NCI-H1105 (cell line): ENCODE measurements around the gene TTYH3.

Source experiments
- DNase-seq: peaks from one replicate; lab custom pipeline; 2025; lab: John Stamatoyannopoulos, UW

The TTYH3 gene

GRCh38 chr7:2708547-2709310 is 76.9 kb downstream of the TTYH3 start:
- no peak for DNase-seq

DNA sequence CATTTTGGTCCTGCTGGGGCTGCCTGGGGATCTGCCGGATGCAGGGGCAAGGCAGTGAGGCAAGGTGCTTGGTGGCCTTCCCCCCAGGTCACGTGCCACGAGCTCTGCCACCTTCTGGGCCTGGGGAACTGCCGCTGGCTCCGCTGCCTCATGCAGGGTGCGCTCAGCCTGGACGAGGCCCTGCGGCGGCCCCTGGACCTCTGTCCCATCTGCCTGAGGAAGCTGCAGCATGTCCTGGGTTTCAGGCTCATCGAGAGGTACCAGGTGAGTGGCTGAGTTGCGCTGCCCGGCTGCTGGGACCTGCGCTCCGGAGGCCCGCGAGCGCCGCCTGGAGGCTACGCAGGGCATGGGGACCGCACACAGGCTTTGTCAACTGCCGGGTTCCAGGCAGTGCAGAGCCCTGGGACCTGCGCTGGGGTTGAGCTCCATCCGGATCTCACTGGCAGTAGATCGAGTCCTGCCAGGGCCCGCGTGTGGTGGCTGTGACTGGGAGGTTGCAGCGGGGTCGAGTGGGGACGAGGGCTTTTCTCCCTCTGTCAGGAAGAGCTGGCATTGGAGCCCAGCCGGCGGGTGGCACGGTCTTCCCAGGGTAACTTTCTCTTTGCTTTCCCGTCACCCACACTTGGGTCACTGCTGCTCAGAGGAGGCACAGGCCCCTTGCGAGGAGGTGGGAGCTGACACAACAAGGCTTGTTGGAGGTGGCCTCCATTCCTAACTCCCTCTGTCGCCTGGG is 77.9 kb downstream of the TTYH3 start:
- no peak for DNase-seq

DNA sequence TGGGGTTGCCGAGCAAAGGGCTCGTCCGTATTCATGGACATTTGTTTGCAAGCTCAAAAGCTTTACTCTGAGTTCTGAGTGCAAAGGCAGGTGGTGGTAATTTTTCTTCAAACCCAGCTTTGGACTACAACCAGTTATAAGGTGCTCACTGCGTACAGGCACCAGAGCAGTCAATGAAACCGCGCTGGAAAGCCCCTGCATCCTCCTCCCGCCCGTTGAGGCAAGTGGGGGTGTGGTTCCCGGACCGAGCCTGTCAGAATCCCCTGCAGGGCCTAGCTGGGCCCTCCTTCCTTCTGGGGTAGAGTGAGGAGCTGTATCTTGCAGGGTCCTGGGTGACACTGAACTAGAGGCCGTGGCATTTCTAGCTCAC is 78.5 kb downstream of the TTYH3 start:
- DNase-seq, result no peak

DNA sequence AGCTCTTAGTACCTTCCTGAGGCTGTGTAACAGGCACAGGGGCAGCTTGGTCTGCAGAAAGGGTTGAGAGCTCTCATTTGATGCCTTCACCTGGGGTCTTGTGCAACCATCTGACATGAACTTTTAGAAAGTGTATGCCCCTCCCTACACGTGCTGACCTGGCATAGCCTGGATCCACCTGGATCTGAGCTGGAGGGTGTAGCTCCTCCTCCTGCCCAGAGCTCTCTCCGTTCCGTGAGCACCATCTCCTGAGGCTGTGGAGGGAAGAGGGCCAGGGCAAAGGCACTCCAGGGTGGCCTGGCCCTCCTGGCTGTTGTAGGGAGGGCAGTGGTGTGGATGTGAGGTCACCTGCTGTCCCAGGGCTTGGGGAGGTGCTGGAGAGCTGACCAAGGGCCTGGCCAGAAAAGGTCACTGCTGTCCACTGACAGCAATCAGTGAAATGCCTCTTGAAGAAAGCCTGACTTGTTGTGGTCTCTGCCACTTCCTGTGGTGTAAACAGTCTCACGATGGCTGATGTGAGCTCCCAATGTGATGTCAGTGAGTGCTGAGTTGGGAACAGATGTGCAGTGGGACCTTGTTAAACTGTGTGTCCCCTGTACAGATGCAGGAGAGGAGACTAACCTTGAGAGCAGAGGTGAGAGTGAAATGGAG is 79.2 kb downstream of the TTYH3 start:
- no peak for DNase-seq

- no peak for DNase-seq
These were observed 80.3 kb downstream of the TTYH3 start for GRCh38 chr7:2711895-2712675.

DNA sequence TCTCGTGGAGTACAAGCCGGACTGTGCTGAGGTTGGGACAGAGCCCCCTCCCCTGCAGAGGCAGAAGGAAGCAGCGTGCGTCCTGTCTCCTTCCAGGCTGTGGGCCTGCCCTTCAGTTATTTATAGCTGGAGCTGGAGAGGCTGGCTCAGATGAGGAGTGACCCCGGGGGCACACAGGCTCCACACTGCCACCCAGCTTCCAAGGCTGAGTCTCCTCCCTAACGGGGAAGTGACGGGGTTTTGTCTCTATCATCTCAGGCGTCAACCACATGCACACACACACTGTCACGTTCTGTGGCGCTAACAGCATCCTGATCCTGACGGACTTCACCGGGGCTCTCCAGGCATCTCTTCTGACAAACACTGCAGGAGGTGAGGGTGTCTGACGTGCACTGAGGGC is 81.6 kb downstream of the TTYH3 start:
- DNase-seq, result no peak

- no peak for DNase-seq
These were observed 82.2 kb downstream of the TTYH3 start for GRCh38 chr7:2713978-2714377.
